ENCODE data around the gene SPRY2.
"Not testable (repeated sequence)": the region's sequence is repeated elsewhere in the genome, so short reads cannot be mapped to it uniquely, and the experiment has no call there.

SPRY2 gene

GRCh38 chr13:80348314-80348713 lies 7.4 kb upstream of the SPRY2 start:
- DNase-seq = no peak

- DNase-seq = no peak
Measured at GRCh38 chr13:80345771-80346510, 5.0 kb upstream of the SPRY2 start.

DNA sequence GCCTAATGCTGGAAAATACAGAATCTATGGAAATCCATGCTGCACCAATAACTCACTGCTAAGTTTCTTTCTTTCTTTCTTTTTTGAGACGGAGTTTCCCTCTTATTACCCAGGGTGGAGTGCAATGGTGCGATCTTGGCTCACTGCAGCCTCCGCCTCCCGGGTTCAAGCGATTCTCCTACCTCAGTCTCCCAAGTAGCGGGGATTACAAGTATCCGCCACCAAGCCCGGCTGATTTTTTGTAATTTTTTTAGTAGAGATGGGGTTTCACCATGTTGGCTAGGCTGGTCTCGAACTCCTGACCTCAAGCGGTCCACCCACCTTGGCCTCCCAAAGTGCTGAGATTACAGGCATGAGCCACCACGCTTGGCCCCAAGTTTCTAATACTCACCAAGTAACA lies 3.1 kb upstream of the SPRY2 start:
- not testable (repeated sequence) for DNase-seq

GRCh38 chr13:80342471-80343371 lies 1.8 kb upstream of the SPRY2 start:
- DNase-seq = peak; percentile 88

DNA sequence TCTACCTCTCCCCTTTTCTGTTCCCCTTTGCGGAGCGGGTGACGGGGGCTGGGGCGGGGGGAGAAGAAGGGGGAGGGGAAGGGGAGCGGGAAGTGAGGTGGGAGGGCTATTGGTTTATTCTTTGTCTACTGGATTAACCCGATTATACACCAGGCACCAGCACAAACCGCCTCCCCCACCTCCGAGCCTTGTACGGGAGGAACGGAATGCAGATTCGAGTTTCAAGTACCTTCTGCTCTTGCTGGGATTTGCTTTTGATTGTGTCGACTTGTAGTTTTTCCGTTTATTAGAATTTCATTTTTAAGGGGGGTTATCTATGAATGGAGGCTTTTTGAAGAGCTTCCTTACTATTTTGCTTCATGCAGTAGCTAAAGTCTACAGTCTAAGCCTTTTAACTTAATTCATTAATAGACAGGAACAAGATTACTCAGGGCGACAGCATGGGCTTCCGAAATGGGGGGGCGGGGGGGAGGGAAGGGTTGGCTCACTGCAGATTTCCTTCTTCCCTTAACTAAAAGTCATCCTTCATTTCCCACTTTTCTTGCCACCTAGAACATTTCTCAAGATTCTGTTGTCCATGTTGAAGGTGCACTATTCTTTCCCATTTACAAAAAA lies 937 bp upstream of the SPRY2 start:
- peak; percentile 72 for DNase-seq

DNA sequence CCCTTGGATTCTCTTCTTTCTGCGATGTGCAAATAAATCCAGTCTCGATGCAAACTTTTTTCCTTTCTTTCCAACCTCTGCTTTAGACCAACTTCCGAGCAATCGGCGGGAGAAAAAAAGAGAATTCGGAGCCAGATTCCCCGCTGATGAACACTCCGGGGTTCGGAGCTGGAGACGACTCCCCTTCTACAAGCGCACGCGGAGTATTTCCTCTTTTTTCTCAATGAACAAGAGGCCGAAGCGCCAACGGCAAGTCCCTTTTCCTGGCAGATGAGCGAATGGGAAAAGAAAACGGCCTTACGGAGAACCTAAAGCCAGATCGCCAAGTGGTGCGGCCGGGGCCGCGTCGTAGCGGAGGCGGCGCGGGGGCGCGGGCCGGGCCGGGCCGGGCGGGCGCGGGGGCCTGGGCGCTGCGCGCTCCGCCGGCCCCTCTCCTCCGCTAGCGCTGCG lies 250 bp downstream of the SPRY2 start:
- peak; percentile 81 for DNase-seq

DNA sequence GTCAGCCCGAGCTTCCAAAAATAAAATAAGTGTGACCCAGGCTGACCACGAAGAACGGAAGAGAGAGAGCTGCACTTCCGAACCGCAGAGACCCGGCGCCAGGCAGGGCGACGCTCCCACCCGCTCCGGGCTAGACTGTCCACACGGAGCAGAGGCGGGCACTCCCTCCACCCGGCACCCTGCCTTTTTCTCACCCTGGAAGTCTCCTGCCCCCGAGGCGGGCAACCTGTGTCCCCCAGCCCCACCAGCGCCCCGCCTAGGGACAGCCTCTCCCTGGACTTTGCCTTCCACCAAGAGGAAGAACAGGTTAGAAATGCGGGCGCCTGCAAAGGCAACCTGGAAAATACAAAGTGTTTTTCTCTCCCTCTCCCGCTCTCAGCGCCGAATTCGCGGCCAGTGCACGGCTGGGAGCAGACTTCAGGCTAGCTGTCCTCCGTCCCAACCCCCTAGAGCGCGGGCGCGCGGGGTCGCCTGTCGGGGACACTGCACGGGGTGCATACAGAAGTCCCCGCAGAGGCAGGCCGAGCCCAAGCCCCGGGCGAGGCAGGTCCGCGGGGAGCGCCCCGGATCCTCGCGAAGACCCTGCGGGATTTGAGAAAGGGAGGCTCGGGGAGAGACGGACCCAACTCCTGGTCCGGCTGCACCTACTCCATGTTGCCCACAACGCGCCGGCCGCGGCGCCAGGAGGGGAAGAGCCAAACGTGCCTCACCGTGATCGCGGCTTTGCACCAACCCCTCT lies 845 bp downstream of the SPRY2 start:
- peak; percentile 80 for DNase-seq

DNA sequence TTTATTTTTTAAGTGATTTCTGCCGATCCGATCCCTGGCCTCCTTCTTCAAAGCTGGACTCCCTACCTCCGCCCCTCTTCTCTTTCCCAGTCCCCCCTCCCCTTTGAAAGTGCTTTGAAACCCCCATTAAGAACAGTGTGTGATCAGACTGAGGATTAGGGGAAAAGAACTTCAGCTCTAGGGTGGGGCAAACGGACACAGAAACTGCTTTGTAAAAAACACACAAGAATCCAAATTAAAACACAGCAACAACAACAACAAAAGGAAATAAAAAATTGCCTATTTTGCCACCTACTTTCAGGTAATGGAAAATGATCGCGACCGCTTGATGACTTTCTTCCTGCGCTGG lies 1.4 kb downstream of the SPRY2 start:
- peak; percentile 39 for DNase-seq

DNA sequence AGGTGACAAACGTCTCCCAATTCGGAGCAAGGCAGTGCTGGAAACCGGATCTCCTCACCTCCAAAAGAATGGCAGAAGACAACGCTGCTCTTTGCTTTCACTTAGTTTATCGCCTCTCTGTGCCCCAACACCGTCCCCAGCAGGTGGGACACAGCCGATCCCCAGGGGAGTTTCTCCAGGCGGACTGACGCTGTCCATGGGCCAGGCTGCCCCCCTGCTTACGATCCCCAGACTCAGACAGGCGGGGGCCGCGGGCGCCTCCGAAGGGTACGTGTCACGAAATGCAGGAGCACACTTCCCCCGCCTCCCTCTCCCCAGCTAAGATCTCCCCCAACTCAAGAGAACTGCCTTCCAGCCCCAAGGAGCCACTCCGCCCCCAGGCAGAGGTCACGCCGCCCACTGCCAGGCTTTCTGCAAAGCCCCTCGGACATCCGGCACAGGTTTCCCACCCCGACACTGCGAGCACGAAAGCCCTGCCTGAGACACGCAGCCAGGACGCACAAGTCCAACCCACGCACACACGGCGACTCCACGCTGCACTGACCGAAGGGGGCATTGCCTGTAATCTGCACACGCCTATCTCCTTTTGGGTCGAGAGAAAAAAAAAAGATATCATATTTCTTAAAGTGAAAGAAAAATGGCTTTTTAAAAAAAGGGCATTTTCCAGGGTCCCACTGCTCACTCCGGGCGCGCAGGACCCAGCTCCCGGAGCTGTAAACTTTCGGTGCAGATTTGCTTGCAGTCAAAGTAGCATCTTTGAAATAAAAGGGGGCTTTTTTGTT lies 2.0 kb downstream of the SPRY2 start:
- DNase-seq = peak; percentile 70

DNA sequence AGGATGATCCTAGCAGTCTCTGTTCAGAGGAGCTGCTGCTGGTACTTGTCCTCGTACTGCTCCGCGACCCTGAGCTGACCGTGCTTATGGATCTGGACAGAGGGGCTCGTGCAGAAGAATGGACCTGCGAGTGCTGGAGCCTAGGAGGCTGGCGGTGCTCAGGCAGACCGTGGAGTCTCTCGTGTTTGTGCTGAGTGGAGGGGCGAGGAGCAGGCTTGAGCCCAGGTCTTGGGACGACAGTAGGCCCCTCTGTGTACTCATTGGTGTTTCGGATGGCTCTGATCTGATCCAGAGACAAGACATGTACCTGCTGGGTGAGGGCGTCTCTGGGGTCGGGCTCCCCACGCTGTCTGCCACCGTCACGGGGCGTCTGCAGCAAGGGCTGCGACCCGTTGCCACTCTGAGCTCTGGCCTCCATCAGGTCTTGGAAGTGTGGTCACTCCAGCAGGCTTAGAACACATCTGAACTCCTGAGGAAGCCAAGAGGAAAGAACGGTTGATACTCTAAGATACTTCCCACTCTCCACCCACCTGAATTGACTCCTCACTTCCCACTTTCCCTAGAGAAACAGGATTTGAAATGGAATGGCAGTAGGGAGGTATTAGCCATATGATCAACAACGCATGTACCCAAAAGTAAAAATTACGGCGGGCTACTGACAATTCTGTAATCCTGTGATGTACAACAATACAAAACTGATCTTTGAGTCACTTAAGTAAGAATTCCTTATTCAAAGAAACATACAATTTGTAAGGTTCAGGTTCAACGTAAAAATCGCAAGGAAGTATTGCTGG lies 3.4 kb downstream of the SPRY2 start:
- DNase-seq = no peak

DNA sequence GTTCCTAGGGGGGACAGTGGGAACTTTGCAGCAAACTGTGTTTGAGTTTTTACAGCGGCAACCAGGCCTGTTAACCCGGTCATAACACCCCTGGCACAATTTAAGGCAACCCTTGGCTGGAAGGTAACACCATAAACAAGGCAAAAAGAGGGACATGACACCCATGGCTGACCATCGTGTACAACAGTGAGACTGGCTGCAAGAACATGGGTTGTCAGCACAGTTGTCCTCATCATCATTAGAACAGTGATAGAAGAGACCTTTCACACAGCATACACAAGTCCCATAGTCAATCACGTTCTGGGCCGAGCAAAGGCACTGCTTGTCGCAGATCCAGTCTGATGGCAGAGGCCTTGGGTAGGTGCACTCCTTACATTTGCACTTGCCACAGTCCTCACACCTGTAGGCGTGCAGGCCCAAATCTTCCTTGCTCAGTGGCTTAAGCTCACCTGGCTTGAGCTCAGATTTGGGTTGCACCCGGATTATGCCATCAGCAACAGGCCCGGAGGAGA lies 4.1 kb downstream of the SPRY2 start:
- DNase-seq = no peak

DNA sequence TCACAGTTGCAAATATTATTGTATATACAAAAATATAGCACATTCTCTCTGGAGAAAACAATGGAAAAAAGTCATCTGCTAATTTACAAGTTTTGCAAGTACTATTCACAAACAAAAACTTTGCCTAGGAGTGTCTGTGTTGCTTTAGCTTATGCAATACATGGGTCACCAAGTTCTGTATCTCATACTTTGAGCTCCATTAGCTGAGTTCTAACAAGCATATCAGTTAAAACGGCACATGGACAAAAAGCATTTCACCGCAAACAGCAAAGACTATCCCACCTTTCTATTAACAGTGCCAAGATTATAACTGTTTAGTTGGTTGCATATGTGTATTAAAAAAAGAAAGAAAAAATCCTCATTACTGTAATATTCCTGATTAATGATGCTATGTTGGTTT lies 4.6 kb downstream of the SPRY2 start:
- DNase-seq = no peak

- no peak for DNase-seq
Measured at GRCh38 chr13:80334597-80335260, 6.2 kb downstream of the SPRY2 start.

- no peak for DNase-seq
Measured at GRCh38 chr13:80331984-80332383, 8.9 kb downstream of the SPRY2 start.

DNA sequence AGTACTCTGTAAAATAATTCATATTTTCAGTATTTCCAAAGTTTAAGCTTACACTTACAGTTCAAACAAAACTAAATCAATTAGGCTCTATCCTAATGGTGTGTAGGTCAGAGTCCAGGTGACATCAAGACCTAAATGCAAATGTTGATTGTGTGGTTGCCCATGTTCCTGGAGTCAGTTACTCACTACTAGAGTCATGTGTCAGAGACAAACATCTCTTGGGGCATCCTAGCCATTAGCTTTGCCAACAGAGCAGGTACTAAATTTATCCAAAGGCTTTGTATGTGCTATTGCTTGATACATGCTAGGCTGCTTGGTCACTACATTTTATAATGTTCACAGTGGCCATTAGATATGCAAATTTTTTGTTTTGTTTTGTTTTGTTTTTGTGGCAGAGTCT lies 11.7 kb downstream of the SPRY2 start:
- DNase-seq = no peak

DNA sequence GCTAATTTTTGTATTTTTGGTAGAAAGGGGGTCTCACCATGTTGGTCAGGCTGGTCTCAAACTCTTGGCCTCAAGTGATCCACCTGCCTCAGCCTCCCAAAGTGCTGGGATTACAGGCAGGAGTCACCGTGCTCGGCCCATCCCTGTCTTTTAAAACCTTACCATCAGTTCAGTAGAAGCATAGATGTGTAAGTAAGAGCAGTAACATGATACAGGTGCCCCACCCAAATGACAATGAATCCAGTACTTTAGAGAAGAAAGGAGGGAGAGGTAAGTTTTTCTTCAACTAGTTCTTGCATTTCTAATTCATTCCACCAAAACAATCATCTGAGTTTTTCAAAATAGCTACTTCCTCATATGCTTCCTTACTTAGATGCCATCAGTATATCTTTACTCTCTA lies 21.9 kb downstream of the SPRY2 start:
- no peak for DNase-seq

DNA sequence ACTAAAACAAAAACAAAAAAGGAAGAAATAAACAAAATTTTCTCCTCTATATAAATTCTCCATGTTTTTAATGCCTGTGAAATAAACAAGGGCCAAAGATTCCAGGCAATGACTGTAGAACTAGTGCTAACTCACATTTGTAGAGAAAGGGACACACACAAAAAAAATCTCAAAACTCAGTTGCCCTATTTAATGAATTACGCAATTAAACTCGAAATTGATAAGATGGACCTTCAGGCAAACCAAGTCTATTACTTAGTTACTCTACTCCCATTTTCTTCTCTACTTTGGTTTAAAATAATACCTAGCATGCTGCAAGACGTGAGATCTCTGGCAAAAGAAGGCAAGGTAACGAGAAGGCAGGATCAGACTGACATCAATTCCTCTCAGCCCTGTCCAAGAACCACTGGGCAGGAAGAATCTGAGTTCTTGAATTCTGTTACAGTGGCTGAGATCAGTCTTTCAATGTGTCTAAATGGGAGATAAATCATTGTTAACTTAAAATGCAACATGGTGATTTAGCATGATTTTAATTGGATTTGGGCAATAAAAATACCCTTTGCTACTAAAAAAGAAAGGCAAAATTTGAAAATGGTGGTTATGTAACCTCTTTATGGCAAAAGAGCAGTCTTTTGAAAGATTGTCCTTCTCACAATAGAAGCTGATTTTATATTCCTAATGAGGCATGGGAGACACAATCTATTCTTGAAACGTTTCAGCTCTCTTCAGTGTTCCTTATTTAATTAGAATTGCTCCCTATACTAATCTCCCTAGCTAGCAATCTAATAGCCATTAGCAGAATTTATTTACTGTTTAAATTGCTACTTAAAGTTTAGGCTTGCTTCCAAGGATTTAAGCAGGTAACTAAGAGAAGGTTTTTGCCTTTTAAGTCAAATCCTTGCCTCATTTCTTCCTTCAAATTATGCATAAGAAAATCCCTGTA lies 25.9 kb downstream of the SPRY2 start:
- no peak for DNase-seq

DNA sequence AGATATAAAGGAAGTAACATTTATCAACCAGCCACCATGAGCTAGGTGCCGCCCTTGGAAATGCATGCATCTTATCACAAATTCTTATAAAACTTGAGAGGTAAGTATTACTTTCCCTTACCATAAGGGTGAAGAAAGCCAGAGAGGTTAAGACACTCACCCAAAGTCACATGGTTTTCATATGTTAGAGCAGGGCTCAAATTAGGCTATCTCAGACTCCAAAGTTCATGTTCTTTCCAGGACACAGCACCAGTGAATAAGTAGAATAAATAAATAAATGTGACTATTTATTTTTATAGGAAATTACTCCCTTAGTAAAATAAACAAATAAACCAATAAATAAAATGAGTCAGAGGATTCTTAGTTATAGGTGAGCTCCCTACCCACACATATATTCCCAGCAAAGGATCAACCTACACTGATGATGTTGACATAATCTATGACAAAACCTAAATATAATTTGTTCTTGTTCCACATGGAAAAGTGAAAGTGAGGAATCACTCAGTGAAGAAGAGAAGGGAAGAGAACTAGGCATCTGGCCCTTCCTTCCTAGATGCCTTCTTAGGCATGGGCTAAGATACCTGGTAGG lies 27.2 kb downstream of the SPRY2 start:
- no peak for DNase-seq

DNA sequence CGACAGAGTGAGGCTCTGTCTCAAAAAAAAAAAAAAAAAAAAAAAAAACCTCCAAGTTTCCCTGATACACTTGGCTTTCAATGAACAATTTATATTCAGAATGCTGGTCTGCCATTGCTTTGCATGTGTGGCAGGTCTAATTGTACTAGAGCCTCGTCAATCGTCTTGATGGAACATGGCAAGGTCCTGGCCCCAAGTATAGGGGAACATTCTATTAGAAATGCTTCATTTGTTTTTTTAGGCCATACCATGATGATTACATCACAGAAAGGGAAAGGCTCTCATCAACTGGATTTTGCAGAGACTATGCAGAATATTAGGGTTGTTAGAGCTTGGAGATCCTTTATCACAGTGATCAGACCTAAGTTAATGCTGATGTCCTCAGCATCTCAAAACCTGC lies 28.0 kb downstream of the SPRY2 start:
- no peak for DNase-seq

Data from NCI-H1092 treated with DMSO at 0.1 percent for 48 hours (cell line).